Stimulated activated CD4-positive, alpha-beta T cell treated with anti-CD3 and anti-CD28 coated beads, Interleukin-15, amount 100 ng/mL, for 24 hours (primary cell): ENCODE data around the gene GGTLC1.
A peak's percentile ranks its signal among the peaks of the same experiment; 100 is the strongest.
"Not testable (repeated sequence)": the region's sequence is repeated elsewhere in the genome, so short reads cannot be mapped to it uniquely, and the experiment has no call there.

Experiments
- DNase-seq: peaks from one replicate; pipeline ENCODE4 v3.0.0-alpha.2; 2020

The GGTLC1 gene

DNA sequence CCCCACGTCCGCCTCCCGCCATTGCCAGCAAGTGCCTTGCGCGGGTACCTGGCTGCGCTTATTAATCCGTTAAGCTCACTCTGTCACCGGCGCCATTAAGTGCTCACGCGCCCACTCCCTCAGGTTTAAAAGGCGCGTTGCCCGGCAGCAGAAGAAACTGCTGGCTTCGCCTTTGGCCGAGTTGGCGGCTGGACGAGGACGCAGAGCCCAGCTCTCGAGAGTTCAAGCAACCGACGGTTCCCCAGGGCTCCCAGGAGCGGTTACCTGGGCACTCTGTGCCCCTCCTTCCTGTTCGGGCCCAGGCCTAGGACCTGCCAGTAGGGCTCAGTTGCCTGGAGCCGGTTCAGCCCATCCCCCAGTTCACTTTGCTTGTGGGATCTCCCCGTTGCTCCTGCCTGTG, at the start of gene GGTLC1:
Gene GGTLC1 (minus strand): TSS at position 219 of the 400 bp plus-strand sequence. CDS start 2,168 bp downstream, outside the sequence.
- no peak for DNase-seq

- DNase-seq: no peak
Observed at GRCh38 chr20:24034820-24035219, 46.2 kb upstream of the GGTLC1 start.

GRCh38 chr20:24033565-24033964, 45.0 kb upstream of the GGTLC1 start:
- DNase-seq: no peak

- DNase-seq: no peak
Observed at GRCh38 chr20:24033151-24033550, 44.6 kb upstream of the GGTLC1 start.

DNA sequence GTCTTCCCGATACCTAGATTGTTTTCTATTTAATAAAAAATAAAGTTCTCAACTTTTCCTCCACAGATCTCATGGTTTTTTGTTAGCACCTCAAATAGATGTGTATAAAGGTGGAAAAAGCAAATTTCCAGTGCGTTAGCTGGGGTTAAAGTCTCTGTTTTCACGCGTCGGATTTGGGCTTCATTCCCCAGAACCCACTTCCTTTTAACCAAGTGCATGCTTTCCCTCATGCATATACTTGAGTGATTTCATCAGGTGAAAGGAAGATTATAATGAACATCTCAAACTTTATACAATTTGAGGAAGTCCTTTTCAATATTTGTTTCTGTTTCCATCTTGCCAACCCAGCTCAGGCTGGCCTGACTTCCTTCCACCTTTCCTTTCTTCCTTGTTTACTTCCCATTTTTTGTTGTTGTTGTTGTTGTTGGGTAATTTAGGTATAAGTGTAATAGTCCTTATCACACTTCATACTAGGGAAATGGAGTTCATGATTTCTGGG, 43.9 kb upstream of the GGTLC1 start:
- DNase-seq: no peak

DNA sequence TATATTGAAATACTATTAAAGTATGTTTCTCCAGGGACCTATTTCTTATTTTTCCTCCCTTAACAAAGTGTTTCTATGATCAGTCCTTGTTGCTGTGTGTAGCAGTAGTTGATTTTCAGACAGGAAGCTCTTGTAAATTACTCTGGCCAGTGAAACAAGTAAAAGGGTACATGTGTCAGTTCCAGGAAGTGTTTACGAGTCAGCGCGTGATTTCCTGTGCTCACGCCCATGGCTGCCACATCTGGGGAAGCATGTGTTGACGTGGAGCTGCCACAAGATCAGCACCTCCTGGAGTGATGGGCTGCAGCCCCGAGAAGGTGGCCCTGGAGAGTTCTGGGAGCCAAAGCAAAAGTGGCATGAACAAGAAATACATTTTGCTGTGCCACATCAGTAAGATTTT, 38.6 kb upstream of the GGTLC1 start:
- peak; percentile 73 for DNase-seq

DNA sequence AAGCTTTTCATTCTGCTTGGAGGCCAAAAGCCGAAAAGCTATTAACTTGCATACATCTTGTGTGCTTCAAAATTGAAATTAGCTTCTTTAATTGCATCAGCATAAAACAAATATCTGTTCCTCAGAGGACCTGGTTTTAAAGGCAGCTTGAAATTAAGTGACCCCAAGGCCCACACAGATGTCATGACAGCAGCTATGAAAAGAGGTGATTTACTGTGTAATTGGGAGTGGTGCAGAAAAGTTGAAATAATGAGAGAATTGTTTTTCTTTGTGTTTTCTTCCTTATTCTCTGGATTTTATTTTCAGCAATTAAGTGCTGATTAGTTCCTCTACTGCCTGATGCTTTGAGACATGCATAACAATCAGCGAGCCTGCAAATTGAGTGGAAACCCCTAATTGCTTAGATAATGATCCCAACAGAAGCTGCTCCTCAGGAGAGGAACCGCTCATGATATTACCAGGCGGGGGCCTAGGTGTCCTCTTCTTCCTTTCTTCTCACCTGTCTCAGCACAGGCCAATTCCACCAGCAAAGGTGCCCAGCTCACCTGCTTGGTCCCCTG, 34.1 kb upstream of the GGTLC1 start:
- DNase-seq: no peak

DNA sequence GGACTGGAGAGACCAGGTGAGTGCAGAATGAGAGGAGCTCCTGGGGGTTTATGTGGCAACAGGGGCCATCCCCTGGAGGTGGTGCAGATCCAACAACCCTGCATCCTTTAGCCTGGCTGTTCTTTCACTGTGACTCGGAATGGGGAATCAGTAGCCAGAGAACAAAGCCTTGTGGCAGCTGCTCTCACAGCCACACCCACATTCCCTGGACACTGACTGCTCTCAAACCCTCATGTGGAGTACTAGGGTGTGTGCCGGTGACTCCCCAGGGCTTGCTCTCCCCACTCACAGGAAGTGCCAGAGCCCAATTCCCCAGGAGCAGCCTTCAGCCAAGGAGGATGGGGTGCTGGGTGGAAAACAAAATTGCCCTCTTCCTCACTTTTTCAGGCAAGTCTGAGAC, 30.2 kb upstream of the GGTLC1 start:
- no peak for DNase-seq

GRCh38 chr20:24017458-24017755, 28.8 kb upstream of the GGTLC1 start:
- no peak for DNase-seq

GRCh38 chr20:24016607-24017457, 28.3 kb upstream of the GGTLC1 start:
- DNase-seq: peak; percentile 19

GRCh38 chr20:24013953-24014352, 25.4 kb upstream of the GGTLC1 start:
- DNase-seq: no peak

DNA sequence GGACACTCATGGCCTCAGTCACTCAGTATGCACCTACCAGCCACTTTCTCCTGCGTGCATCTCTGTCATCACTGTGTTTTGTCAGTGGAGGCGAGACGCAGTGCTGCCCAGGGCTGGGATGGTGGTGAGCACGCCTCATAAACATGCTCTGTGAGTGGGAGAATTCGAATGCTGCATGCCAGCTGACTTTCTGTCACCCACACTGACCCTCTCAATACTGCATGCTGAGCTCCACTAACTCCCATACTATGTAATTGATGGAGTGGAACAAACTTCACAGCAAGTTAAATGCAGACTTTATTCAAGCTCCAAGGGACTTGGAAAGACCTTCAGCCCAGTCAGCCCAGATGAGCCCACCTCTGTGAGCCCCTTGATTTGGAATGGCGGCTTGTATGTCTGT, 22.7 kb upstream of the GGTLC1 start:
- no peak for DNase-seq

DNA sequence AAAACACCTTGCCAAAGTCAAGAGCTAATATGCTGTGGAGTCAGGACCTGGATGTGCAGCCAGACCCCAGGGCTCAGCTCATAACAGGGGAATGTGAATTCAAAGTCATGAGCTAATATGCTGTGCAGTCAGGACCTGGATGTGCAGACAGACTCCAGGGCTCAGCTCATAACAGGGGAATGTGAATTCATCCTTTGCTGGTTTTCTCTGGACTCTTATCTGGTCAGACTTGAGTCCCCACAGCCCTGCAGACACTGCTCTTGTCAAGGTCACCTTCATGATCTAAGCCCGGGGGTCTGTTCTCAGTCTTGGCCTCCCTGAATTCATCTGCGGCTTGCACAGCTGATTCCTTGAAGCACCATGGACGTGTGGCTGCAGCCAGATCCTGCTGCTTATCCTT, 19.2 kb upstream of the GGTLC1 start:
- DNase-seq: no peak

DNA sequence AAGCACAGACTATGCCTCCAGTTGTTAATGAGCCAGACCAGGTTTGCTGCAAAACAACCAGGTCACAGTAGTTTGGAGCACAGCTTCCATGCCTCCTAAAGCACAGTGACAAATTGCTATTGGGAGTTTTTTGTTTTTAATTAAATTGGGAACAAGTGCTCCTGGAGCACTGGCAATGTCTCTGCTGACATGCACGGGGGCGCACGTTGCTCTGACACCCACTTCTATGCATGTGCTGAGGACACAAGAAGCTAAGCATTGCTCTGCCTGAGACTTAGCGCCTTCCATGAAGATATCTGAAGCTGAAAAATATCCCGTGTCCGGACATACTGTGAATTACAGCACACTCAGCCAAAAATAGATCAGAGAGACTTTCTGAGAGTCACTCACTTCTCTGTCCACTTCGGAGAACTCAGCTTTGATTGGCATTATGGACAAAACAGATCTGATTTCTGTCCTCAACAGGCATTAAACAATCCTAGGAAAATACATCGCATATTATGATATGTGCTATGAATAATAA, 18.6 kb upstream of the GGTLC1 start:
- no peak for DNase-seq

DNA sequence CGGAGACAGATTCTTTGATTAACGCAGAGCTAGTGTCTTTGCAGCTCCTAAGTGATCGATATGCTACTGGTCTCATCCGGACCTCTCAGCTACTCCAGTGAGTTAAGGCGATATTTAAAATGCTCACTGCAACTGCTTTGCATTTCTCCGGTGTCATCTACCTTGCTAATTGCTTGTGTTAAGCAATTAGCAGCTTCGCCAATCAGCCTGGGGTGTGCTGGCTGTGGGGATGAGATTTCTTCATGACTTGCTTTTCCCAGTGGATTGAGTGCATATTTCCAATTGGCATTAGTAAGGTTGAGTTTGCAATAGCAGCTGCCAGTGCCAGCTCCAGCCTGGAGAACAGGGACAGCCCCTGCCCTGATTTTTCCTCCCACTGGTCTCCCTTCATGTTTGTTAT, 18.0 kb upstream of the GGTLC1 start:
- DNase-seq: no peak

DNA sequence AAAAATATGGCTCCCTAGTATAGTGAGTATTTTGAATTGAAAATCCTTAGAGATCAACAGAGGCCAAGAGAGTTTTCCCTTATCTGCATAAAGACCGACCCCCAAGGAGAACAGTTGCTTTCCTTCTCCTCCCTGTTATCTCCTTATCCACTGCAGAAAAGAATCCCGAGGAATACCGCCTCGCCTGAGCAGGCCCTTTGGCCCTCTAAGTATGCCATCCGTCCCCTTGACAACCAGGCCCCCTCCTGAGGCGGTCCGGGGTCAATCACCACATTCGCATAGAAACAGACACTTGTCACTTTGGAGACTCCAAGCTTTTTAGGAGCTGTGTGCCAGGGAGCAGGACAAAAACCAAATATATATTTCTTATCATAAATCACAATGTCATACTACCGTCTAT, 15.9 kb upstream of the GGTLC1 start:
- no peak for DNase-seq

DNA sequence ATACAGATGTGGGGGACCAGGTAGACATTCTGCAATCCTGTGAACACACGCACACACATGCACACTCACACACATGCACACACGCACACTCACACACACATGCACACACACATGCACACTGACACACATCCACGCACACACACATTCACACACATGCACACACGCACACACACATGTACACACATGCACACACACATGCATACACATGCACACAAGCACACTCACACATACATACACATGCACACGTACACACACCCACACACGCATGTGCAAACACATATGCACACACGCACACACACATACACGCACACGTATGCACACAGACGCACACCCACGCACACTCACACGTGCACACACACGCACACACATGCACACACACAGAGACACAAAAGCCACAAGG, 14.3 kb upstream of the GGTLC1 start:
- no peak for DNase-seq

DNA sequence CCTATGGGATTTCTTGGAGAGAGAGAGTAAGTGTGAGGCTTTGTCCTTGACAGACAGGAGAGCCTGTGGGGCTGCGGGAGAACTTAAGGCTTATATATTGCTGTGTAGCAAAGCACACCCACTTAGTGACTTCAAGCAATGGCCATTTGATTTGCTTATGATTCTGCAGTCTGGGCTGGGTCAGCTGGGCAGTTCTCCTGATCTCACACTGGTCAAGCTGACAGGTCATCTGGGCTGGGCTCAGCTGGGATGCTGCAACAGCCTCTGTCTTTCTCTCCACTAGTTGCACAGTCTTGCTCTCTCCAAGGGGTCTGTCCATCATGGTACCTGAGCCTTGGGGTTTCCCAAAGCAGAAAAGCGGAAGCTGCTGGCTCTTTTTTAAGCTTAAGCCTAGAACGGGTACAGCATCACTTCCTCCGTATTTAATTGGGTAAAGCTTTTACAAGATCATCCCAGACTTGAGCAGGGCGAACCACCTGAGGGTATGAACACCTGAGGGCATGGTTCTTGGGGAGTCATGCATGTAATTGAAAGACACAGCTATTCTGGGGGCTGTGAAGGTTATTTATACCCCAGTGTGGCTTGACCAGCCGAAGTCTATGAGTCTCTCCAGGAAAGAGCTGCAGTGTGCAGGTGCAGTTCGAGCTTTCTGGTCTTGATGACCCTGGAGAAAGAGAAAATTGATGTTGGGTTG, 13.3 kb upstream of the GGTLC1 start:
- DNase-seq: no peak

GRCh38 chr20:23998844-23999243, 10.3 kb upstream of the GGTLC1 start:
- DNase-seq: no peak

DNA sequence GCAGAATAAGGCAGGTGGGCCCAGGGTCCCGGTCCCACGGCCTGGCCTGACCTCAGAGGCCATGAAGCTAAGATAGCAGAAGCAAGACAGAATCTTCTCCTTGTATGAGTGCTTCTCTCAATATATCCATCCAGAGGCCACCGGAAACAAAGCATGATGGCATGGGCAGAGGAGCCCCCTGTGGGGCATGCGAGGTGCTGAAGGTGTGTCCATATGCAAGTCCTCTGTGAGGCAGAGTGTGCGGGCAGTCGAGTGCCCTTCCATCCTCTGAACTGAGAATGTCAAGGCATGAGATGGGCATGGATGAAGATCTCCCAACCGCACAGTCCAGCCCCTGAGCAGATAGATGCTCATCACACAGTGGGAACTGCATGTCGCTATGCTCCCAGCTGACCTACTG, 9.8 kb upstream of the GGTLC1 start:
- no peak for DNase-seq

DNA sequence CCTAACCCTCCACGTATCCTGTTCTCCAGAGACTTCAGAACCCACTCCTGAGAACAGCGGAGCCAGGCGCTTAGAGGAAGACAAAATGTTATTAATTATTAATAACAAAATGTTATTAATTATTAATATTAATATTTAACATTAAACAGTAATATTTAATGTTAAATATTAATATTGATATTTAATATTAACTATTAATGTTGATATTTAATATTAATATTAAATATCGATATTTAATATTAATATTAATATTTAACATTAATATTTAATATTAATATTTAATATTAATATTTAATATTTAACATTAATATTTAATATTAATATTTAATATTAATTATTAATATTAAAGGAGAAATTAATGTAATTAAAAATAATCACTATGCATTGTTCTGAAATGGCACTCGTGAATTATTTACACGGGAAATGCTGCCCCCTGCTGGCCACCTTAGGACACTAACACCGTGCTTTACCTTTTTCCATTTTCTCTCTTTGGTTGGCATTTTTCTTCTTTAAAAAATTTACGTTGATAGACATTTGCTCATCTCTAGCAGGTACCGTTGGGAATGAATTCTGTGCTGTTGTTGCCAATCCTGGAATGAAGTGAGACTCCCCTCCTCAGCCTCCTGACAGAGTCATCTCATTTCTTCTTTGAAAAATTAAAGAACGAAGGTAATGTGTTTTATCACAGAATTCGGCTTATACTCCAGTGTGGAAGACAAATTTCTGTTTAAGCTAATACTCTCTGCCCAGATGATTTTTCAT, 7.5 kb upstream of the GGTLC1 start:
- DNase-seq: peak; percentile 73

GRCh38 chr20:23995291-23995690, 6.7 kb upstream of the GGTLC1 start:
- not testable (repeated sequence) for DNase-seq

DNA sequence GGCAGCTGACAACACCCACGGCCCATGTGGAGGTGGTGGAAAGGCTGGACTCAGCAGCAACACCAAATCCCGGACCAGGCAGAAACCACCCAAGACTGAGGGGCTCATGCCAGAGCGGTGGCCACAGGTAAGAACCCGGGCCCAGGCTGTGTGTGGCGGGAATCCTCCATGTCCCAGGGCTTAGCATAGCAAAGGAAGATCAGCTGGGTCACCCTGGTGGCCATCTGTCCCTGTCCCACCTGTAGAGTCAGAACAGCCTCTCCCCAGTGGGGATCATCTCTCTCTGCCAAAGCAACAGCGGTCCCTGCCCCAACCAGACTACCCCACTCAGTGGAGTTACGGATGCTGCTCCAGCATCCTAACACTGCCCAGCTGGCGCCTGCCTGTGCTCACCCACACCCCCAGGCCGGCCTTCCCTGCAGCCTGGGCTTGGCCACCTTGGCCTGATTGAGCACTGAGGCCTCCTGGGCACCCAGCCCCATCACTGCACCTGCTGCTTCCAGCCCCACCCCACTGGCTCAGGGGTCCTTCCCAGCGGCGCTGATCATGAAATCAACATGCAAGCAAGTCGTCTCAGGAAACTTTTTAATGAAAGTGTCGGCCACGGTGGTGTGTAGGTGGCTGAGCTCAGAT, 5.5 kb upstream of the GGTLC1 start:
- not testable (repeated sequence) for DNase-seq
